H9 (cell line): Measurements from ENCODE around the gene AGBL4. TPM values are rescaled to one million over a fixed set of nuclear protein-coding genes. Genes with fewer than 3 reads are reported as not detected.

Experiments used
- DNase-seq: peaks from one replicate; pipeline ENCODE4 v3.0.0-alpha.2; 2017
- H2AFZ ChIP-seq: one replicate; pipeline ENCODE4 v1.6.1; 2013; ENCODE audit warnings: mild to moderate bottlenecking, low read length, control low read depth, moderate library complexity
- H2AK5ac ChIP-seq: 2 replicates; pipeline ENCODE4 v1.6.1; 2013; ENCODE audit warnings: low read length, control low read depth, mixed read lengths; ENCODE audit not compliant: insufficient read length
- H2BK120ac ChIP-seq: one replicate; pipeline ENCODE4 v1.6.1; 2013; ENCODE audit warnings: low read depth, mild to moderate bottlenecking, low read length, control low read depth, inconsistent platforms; ENCODE audit not compliant: poor library complexity, severe bottlenecking
- H2BK12ac ChIP-seq: 2 replicates; pipeline ENCODE4 v1.6.1; 2013; ENCODE audit warnings: low read length, control low read depth, mixed read lengths, low read depth; ENCODE audit not compliant: insufficient read length
- H2BK15ac ChIP-seq: 2 replicates; pipeline ENCODE4 v1.6.1; 2013; ENCODE audit warnings: low read depth, low read length, control low read depth
- H2BK20ac ChIP-seq: one replicate; pipeline ENCODE4 v1.6.1; 2013; ENCODE audit warnings: low read depth, mild to moderate bottlenecking, low read length, control low read depth, inconsistent platforms; ENCODE audit not compliant: poor library complexity, severe bottlenecking
- H2BK5ac ChIP-seq: 2 replicates; pipeline ENCODE4 v1.6.1; 2013; ENCODE audit warnings: low read length, control low read depth, mixed read lengths; ENCODE audit not compliant: insufficient read length
- H3K14ac ChIP-seq: 2 replicates; pipeline ENCODE4 v1.6.1; 2013; ENCODE audit warnings: low read length, control low read depth; ENCODE audit not compliant: insufficient read depth
- H3K18ac ChIP-seq: 2 replicates; pipeline ENCODE4 v1.6.1; 2013; ENCODE audit warnings: low read depth, mild to moderate bottlenecking, mixed read lengths, low read length, control low read depth; ENCODE audit not compliant: insufficient read length
- H3K23ac ChIP-seq: 2 replicates; pipeline ENCODE4 v1.6.1; 2013; ENCODE audit warnings: low read length, control low read depth, mixed read lengths, low read depth; ENCODE audit not compliant: insufficient read length
- H3K23me2 ChIP-seq: 2 replicates; pipeline ENCODE4 v1.6.1; 2013; ENCODE audit warnings: low read depth, mild to moderate bottlenecking, mixed read lengths, low read length, control low read depth; ENCODE audit not compliant: insufficient read length, poor library complexity, severe bottlenecking
- H3K27ac ChIP-seq: 2 replicates; pipeline ENCODE4 v1.5.1; 2013; ENCODE audit warnings: low read length, control low read depth, mixed read lengths, low read depth; ENCODE audit not compliant: insufficient read length
- H3K27me3 ChIP-seq: 2 replicates; pipeline ENCODE4 v1.6.1; 2013; ENCODE audit warnings: low read length, control low read depth, inconsistent platforms; ENCODE audit not compliant: insufficient read depth
- H3K4ac ChIP-seq: 2 replicates; pipeline ENCODE4 v1.6.1; 2013; ENCODE audit warnings: low read depth, mild to moderate bottlenecking, control low read depth, inconsistent platforms, low read length, moderate library complexity
- H3K4me1 ChIP-seq: 2 replicates; pipeline ENCODE4 v1.6.1; 2013; ENCODE audit warnings: low read length, control low read depth, inconsistent platforms; ENCODE audit not compliant: insufficient read depth
- H3K4me2 ChIP-seq: 2 replicates; pipeline ENCODE4 v1.6.1; 2013; ENCODE audit warnings: low read length, control low read depth, mixed read lengths; ENCODE audit not compliant: insufficient read length, insufficient read depth
- H3K56ac ChIP-seq: 2 replicates; pipeline ENCODE4 v1.6.1; 2013; ENCODE audit warnings: low read depth, mild to moderate bottlenecking, mixed read lengths, low read length, control low read depth; ENCODE audit not compliant: insufficient read length
- H3K79me1 ChIP-seq: 2 replicates; pipeline ENCODE4 v1.6.1; 2013; ENCODE audit warnings: low read depth, mild to moderate bottlenecking, moderate library complexity, low read length, control low read depth, inconsistent platforms; ENCODE audit not compliant: insufficient read depth, poor library complexity, severe bottlenecking
- H3K79me2 ChIP-seq: 2 replicates; pipeline ENCODE4 v1.6.1; 2013; ENCODE audit warnings: low read length, control low read depth, inconsistent platforms; ENCODE audit not compliant: insufficient read depth
- H3K9ac ChIP-seq: 2 replicates; pipeline ENCODE4 v1.6.1; 2013; ENCODE audit warnings: low read length, control low read depth, mixed read lengths; ENCODE audit not compliant: insufficient read length; ENCODE audit errors: extremely low read depth
- H3K9me3 ChIP-seq: one replicate; pipeline ENCODE4 v1.6.1; 2013; ENCODE audit warnings: low read depth, low read length, inconsistent platforms; ENCODE audit not compliant: control insufficient read depth
- H3T11ph ChIP-seq: one replicate; pipeline ENCODE4 v1.6.1; 2013; ENCODE audit warnings: mild to moderate bottlenecking, low read length, control low read depth, inconsistent platforms
- H4K20me1 ChIP-seq: one replicate; pipeline ENCODE4 v1.6.1; 2013; ENCODE audit not compliant: control insufficient read depth, insufficient read length, insufficient read depth
- H4K5ac ChIP-seq: 2 replicates; pipeline ENCODE4 v1.6.1; 2013; ENCODE audit warnings: low read depth, mild to moderate bottlenecking, mixed read lengths, low read length, control low read depth; ENCODE audit not compliant: insufficient read length
- H4K8ac ChIP-seq: replicated peaks from 2 replicates; pipeline ENCODE4 v1.6.1; 2013; ENCODE audit warnings: low read length, control low read depth, mixed read lengths, low read depth; ENCODE audit not compliant: insufficient read length
- H4K91ac ChIP-seq: 2 replicates; pipeline ENCODE4 v1.6.1; 2013; ENCODE audit warnings: low read depth, mild to moderate bottlenecking, moderate library complexity, mixed read lengths, low read length, control low read depth; ENCODE audit not compliant: insufficient read length
- H3K27ac Mint-ChIP-seq, 3 experiments: 2 replicates in 2 of 3; 3 replicates in 1 of 3; pipeline ENCODE4 v1.8.0; 2020 to 2021; ENCODE audit warnings: mixed read lengths in 3 of 3, mild to moderate bottlenecking in 1 of 3, moderate library complexity in 1 of 3
- H3K27me3 Mint-ChIP-seq: 2 replicates; pipeline ENCODE4 v1.8.0; 2021; ENCODE audit warnings: low read depth, mild to moderate bottlenecking, moderate library complexity, mixed read lengths
- H3K36me3 Mint-ChIP-seq, 3 experiments: 2 replicates in 2 of 3; 3 replicates in 1 of 3; pipeline ENCODE4 v1.8.0; 2020 to 2021; ENCODE audit warnings: low read depth in 3 of 3, mixed read lengths in 3 of 3; ENCODE audit not compliant: insufficient read depth in 1 of 3
- H3K4me1 Mint-ChIP-seq, 2 experiments: 2 replicates each; pipeline ENCODE4 v1.8.0; 2020; ENCODE audit warnings: mixed read lengths in 2 of 2
- H3K4me3 Mint-ChIP-seq, 2 experiments: 2 replicates in 1 of 2; 3 replicates in 1 of 2; pipeline ENCODE4 v1.8.0; 2020 to 2021; ENCODE audit warnings: mild to moderate bottlenecking in 2 of 2, mixed read lengths in 2 of 2, moderate library complexity in 1 of 2
- H3K9me3 Mint-ChIP-seq, 2 experiments: 2 replicates in 1 of 2; 3 replicates in 1 of 2; pipeline ENCODE4 v1.8.0; 2020; ENCODE audit warnings: mild to moderate bottlenecking in 2 of 2, mixed read lengths in 2 of 2, moderate library complexity in 1 of 2
- CTCF ChIP-seq: fragments of 200-600 bp; sonication (generic); conservative IDR thresholded peaks from 3 replicates; pipeline ENCODE4 v1.8.0; 2021; ENCODE audit warnings: antibody characterized with exemption, mild to moderate bottlenecking
- total RNA-seq: library from RNA; stranded (reverse); gene quantifications from 2 replicates; pipeline ENCODE4 v1.2.1, GENCODE V29; 2021

Gene AGBL4
- total RNA-seq, 1 experiment from 2014 or later, result not detected

- H3K4me1 ChIP-seq, result no peaks in the 10 kb centered on the region
- no peak overlapping the region for H4K8ac ChIP-seq
- no peak overlapping the region for H2BK20ac ChIP-seq
- H3K4me1 Mint-ChIP-seq, result no peaks in the 10 kb centered on the region
- no peaks in the 10 kb centered on the region for H3K79me1 ChIP-seq
- H2BK12ac ChIP-seq, result no peak overlapping the region
- H2BK15ac ChIP-seq, result no peak overlapping the region
- no peaks in the 10 kb centered on the region for H3K79me2 ChIP-seq
- H3K9me3 ChIP-seq, result peaks cover 50% of the 10 kb centered on the region
- no peaks in the 10 kb centered on the region for H3K23me2 ChIP-seq
- H3K9ac ChIP-seq, result no peak overlapping the region
- no peak overlapping the region for H3K23ac ChIP-seq
- no peak overlapping the region for H3K27ac ChIP-seq
- H4K91ac ChIP-seq, result no peak overlapping the region
- no peak overlapping the region for H2BK5ac ChIP-seq
- H3K56ac ChIP-seq, result no peak overlapping the region
- H3K18ac ChIP-seq, result no peak overlapping the region
- no peak for TF ChIP-seq CTCF
- no peak overlapping the region for H3K4me3 Mint-ChIP-seq
- no peak overlapping the region for H2AFZ ChIP-seq
- H3K27me3 Mint-ChIP-seq, result no peaks in the 10 kb centered on the region
- no peaks in the 10 kb centered on the region for H4K20me1 ChIP-seq
- no peak for DNase-seq
- H3K27ac Mint-ChIP-seq, result no peak overlapping the region
- peaks cover 0 to 23% (median 5%) of the 10 kb centered on the region in 3 experiments; a peak in 6 of 7 replicates for H3K36me3 Mint-ChIP-seq
- no peak overlapping the region for H4K5ac ChIP-seq
- H2AK5ac ChIP-seq, result no peak overlapping the region
- H3T11ph ChIP-seq, result no peak overlapping the region
- H3K14ac ChIP-seq, result no peak overlapping the region
- no peak overlapping the region for H3K4me2 ChIP-seq
- no peak overlapping the region for H3K4ac ChIP-seq
- H2BK120ac ChIP-seq, result no peak overlapping the region
- peaks cover 86 to 92% of the 10 kb centered on the region in 2 experiments for H3K9me3 Mint-ChIP-seq
- H3K27me3 ChIP-seq, result no peaks in the 10 kb centered on the region
Observed at GRCh38 chr1:49854741-49855140, 169.0 kb downstream of the AGBL4 start.
